H7 (cell line): ENCODE results near the gene SMIM27. TPM values are rescaled to one million over a fixed set of nuclear protein-coding genes. Genes with fewer than 3 reads are reported as not detected.
"Not testable (repeated sequence)": the region's sequence is repeated elsewhere in the genome, so short reads cannot be mapped to it uniquely, and the experiment has no call there.

Experiments
- DNase-seq: peaks from one replicate; pipeline ENCODE4 v3.0.0; 2012
- H3K27me3 ChIP-seq: 2 replicates; pipeline ENCODE4 v1.6.0; 2011; ENCODE audit warnings: mild to moderate bottlenecking, low read length; ENCODE audit not compliant: control insufficient read depth, insufficient read depth
- H3K36me3 ChIP-seq: replicated peaks from 2 replicates; pipeline ENCODE4 v1.5.1; 2011; ENCODE audit warnings: low read length; ENCODE audit not compliant: control insufficient read depth, insufficient read depth
- H3K4me3 ChIP-seq: 2 replicates; pipeline ENCODE4 v1.5.1; 2011; ENCODE audit warnings: low read depth, mild to moderate bottlenecking, control low read depth, low read length, moderate library complexity; ENCODE audit not compliant: insufficient read depth
- total RNA-seq: library from RNA; depleted of rRNA; stranded (reverse); fragments of >200 nt; shearing (Covaris generic); gene quantifications from 2 replicates; pipeline ENCODE4 v1.2.3, GENCODE V29; 2014; rRNA removed

SMIM27 gene, protein sequence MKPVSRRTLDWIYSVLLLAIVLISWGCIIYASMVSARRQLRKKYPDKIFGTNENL
- total RNA-seq, result 7.1 and 16.7 TPM in 2 replicates

DNA sequence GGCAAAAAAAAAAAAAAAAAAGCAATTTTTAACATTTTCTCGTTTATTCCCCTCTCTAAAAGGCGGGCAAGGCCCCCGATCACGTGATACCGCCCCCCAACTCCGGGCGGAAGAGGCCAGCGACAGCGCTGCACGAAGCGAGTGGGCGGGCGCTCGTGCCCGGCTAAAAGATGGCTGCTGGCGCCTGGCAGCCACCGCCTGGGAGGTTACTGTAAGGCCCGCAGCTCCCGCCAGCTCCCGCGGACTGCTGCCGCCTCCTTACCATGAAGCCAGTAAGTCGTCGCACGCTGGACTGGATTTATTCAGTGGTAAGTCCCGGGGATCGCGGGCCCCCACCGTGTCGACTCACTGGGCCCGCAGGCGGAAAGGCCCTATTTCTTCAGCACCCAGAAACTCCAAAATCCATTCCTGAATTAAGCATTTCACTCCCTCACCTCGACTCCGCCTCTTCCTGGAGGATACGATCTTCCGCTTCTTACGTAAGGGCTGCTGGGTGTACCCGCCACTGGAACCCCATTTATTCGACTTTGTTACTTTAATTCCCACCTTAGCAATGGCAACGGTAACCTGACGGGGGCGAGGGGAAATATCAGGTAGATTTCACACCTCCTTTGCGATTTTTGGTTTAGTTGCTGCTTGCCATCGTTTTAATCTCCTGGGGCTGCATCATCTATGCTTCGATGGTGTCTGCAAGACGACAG lies at the start of gene SMIM27, which contains the start of gene TOPORS:
Gene SMIM27 (plus strand): TSS at position 156 of the 701 bp plus-strand sequence. CDS start 108 bp downstream, at position 264.
Gene TOPORS (minus strand): TSS at position 415 of the 701 bp plus-strand sequence. CDS start 150 bp downstream, at position 265.
- Histone ChIP-seq H3K27me3 (no peaks in the 10 kb centered on the region), H3K4me3 (peak within 1 kb of the TSS; percentile 94), H3K36me3 (no peaks in the 10 kb centered on the region)
- DNase-seq, result peak; percentile 91

DNA sequence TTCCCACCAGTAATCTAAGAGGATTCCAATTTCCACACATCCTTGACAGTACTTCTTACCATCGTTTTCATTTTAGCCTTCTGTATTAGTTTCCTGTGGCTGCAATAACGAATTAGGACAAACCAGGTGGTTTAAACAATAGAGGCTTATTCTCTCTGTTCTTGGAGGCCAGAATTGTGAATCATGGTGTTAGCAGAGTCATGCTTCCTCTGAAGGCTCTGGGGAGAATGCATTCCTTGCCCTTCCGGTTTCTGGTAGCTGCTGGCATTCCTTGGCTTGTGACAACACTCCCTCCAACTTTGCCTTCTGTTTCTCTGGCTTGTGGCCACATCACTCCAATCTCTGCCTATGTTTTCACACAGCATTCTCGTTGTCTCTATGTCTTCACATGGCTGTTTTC lies 49.7 kb upstream of the SMIM27 start:
- peaks cover 2% of the 10 kb centered on the region for H3K36me3 ChIP-seq
- DNase-seq, result no peak
- no peak overlapping the region for H3K4me3 ChIP-seq
- no peaks in the 10 kb centered on the region for H3K27me3 ChIP-seq

DNA sequence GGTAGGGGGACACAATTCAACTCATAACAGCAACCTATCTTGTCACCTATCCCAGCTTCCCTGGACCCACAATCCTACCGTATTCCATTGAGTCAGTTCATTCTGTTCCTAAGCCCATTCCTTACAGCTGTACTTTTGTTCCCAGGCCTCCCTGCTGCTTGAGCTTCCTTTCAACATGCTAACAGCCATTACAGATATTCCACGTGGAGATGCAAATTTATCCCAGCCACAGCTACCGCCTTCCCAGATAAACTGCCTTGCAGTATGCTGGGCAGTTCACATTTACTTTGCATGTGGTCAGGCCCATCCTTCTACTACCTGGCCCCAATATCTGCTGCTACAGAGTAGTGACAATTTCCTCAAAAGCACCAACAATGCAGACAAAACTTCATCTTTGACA lies 49.1 kb upstream of the SMIM27 start:
- H3K36me3 ChIP-seq, result peaks cover 1% of the 10 kb centered on the region
- no peak overlapping the region for H3K4me3 ChIP-seq
- DNase-seq, result no peak
- H3K27me3 ChIP-seq, result no peaks in the 10 kb centered on the region

DNA sequence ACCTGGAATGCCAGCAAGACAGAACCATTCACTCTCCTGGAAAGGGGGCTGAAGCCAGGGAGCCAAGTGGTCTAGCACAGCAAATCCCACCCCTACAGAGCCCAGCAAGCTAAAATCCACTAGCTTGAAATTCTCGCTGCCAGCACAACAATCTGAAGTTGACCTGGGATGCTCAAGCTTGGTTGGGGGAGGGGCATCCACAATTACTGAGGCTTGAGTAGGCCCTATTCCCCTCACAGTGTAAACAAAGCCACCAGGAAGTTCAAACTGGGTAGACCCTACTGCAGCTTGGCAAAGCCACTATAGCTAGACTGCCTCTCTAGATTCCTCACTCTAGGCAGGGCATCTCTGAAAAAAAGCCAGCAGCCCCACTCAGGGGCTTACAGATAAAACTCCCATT lies 43.4 kb upstream of the SMIM27 start:
- no peak for DNase-seq
- H3K4me3 ChIP-seq, result no peak overlapping the region
- no peaks in the 10 kb centered on the region for H3K36me3 ChIP-seq

DNA sequence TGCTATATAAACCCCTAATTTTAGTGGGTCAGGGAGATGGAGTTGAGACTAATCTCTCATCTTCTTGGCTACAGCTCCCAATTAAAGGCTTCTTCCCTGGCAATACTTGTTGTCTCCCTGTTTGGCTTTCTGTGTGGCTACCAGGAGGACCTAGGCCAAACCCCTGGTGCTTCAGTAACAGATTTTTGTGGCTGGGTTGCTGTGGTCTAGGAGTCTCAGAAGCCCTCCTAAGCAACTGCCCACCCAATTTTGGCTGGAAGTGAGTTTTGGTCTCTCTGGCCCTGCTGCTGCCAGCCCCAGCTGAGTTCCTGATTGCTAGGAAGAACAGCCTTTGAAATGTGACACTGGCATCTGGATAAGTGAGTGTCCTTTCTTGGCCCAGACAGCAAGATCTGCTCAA lies 35.9 kb upstream of the SMIM27 start:
- no peak for DNase-seq
- Histone ChIP-seq H3K36me3 (no peaks in the 10 kb centered on the region), H3K4me3 (no peak overlapping the region), H3K27me3 (no peaks in the 10 kb centered on the region)

More for the DNA sequence above, 43.4 kb upstream of the SMIM27 start:
- no peaks in the 10 kb centered on the region for H3K27me3 ChIP-seq

DNA sequence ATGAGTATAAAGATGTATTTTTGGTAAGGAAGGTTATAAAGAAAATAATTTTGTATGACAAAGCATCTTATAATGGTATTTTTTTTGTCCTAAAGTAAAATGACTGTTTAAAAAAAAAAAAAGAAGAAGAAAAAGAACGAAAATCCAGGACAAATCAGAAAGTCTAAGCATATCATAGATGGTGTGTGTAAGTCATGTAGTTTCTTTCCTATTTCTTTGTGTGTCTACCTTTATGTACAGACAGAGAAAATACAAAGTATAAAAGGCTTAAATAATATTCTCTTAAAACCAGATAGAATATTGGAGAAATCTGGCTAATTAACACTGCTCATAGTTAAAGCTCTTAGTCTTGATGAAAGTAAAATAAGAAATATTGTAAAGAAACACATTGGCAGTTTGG lies 33.9 kb upstream of the SMIM27 start:
- Histone ChIP-seq H3K36me3 (no peaks in the 10 kb centered on the region), H3K4me3 (no peak overlapping the region), H3K27me3 (no peaks in the 10 kb centered on the region)
- no peak for DNase-seq

- no peak overlapping the region for H3K4me3 ChIP-seq
- DNase-seq, result no peak
Measured at GRCh38 chr9:32523910-32524309, 28.2 kb upstream of the SMIM27 start.

DNA sequence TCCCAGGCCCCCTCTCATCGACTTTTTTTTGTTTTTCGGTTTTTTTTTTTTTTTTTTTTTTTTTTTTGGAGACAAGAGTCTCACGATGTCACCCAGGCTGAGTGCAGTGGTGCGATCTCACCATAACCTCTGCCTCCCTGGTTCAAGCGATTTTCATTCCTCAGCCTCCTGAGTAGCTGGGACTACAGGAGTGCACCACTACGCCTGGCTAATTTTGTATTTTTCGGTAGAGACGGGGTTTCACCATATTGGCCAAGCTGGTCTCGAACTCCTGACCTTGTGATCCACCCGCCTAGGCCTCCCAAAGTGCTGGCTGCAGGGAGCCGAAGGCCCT lies 27.6 kb upstream of the SMIM27 start:
- not testable (repeated sequence) for H3K27me3 ChIP-seq, H3K36me3 ChIP-seq, DNase-seq
- H3K4me3 ChIP-seq, result peak overlapping the region; percentile 7; the same call in 1 of the 2 replicates

More at GRCh38 chr9:32523910-32524309, 28.2 kb upstream of the SMIM27 start:
- Histone ChIP-seq H3K27me3 (no peaks in the 10 kb centered on the region), H3K36me3 (no peaks in the 10 kb centered on the region)

GRCh38 chr9:32524892-32525708 lies 27.0 kb upstream of the SMIM27 start:
- DNase-seq, result no peak
- Histone ChIP-seq H3K4me3 (peak overlapping the region; percentile 69), H3K36me3 (no peaks in the 10 kb centered on the region), H3K27me3 (no peaks in the 10 kb centered on the region)

GRCh38 chr9:32525709-32526030 lies 26.5 kb upstream of the SMIM27 start:
- no peak for DNase-seq
- peak overlapping the region; percentile 69 for H3K4me3 ChIP-seq
- no peaks in the 10 kb centered on the region for H3K27me3 ChIP-seq
- no peaks in the 10 kb centered on the region for H3K36me3 ChIP-seq

DNA sequence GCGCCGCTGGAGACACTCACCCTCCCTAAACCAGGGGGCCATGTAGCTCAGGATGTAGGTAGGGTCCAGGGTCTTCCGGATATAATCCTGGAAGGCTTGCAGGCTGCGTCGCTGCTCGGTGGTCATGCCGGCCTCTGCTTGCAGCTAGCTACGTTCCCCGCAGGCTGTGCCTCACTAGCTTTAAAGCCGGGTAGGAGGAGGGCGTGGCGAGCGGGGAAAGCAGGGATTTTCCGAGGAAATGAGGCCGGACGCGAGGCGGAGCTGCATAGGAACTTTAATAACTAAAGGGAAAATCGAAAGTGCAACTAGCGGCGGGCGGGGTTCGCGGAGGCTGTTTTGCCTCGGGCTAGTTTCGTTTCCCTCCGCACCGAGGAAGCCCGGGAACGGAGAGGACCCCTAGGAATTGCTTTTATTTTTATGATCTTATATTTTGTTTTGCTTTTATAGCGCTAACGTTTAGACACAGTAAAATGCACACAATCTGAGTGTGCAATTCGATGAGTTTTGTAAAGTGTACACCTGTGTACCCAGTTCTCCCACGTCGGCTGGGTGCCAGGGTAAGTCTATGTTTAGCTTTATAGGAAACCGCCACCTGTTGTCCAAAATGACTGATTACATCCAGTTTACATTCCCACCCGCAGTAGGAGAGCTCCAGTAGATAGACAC lies 26.0 kb upstream of the SMIM27 start, which contains the start of gene RIGI:
Gene RIGI (minus strand): TSS at position 156 of the 666 bp plus-strand sequence. CDS start 30 bp downstream, at position 126.
- H3K36me3 ChIP-seq, result no peaks in the 10 kb centered on the region
- DNase-seq, result peak; percentile 65

GRCh38 chr9:32526707-32527048 lies 25.4 kb upstream of the SMIM27 start:
- H3K36me3 ChIP-seq, result no peaks in the 10 kb centered on the region
- DNase-seq, result no peak

More for the DNA sequence above, 26.0 kb upstream of the SMIM27 start, which contains the start of gene RIGI:
- H3K27me3 ChIP-seq, result no peaks in the 10 kb centered on the region
- H3K4me3 ChIP-seq, result peak within 1 kb of the TSS; percentile 69

GRCh38 chr9:32533336-32533735 lies 18.8 kb upstream of the SMIM27 start:
- H3K4me3 ChIP-seq, result no peak overlapping the region
- no peaks in the 10 kb centered on the region for H3K27me3 ChIP-seq
- DNase-seq, result no peak
- H3K36me3 ChIP-seq, result no peaks in the 10 kb centered on the region

More at GRCh38 chr9:32526707-32527048, 25.4 kb upstream of the SMIM27 start:
- no peaks in the 10 kb centered on the region for H3K27me3 ChIP-seq
- H3K4me3 ChIP-seq, result peak overlapping the region; percentile 69; the same call in 1 of the 2 replicates

DNA sequence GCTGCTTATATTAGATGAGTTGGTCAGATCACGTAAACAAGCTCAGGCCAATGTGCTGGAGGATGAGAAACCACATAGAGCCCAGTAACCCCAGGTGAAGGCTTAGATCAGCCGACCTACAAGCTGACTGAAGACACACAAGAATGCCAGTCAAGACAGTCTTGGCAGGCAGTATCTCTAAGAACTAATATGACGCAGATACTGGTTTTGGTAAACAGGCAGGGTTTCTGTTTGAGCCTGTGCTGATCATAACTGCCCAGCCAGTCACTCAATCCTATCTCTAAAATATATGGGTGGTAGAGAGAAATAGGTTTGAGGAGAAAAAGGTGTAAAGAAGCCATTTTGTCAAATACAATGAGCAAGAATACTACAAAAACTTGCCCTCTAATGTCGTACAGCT lies 18.3 kb upstream of the SMIM27 start:
- Histone ChIP-seq H3K4me3 (no peak overlapping the region), H3K36me3 (no peaks in the 10 kb centered on the region), H3K27me3 (no peaks in the 10 kb centered on the region)
- DNase-seq, result no peak
